Tibial nerve (tissue), 4 donors: ENCODE results near the gene SLC16A8. TPM values are rescaled to one million over a fixed set of nuclear protein-coding genes. Genes with fewer than 3 reads are reported as not detected.

ENCODE experiments used
- DNase-seq, 2 donors: peaks; one replicate each; pipeline ENCODE4 v3.0.0-alpha.2; 2019; ENCODE audit warnings: low spot score in 2 of 2
- H3K27ac ChIP-seq, 4 donors: fragments of 200-600 bp; sonication (generic) in 3 of 4; one replicate each; pipeline ENCODE4 v1.5.1; 2017 to 2019; ENCODE audit warnings: mild to moderate bottlenecking in 1 of 4
- H3K27me3 ChIP-seq, 2 donors: fragments of 200-600 bp; sonication (generic) in 1 of 2; one replicate each; pipeline versions ENCODE4 v1.5.1 to v1.6.0; 2017 to 2019
- H3K36me3 ChIP-seq, 3 donors: fragments of 200-600 bp; sonication (generic); one replicate each; pipeline ENCODE4 v1.5.1; 2018 to 2019
- H3K4me1 ChIP-seq, 4 donors: fragments of 200-600 bp; sonication (generic) in 3 of 4; one replicate each; pipeline ENCODE4 v1.5.1; 2017 to 2019
- H3K4me3 ChIP-seq, 4 donors: fragments of 200-600 bp; sonication (generic) in 3 of 4; one replicate each; pipeline ENCODE4 v1.5.1; 2017 to 2019; ENCODE audit warnings: mild to moderate bottlenecking in 1 of 4, moderate library complexity in 1 of 4
- H3K9me3 ChIP-seq, 4 donors: fragments of 200-600 bp; sonication (generic) in 3 of 4; one replicate each; pipeline ENCODE4 v1.5.1; 2017 to 2019
- CTCF ChIP-seq, 5 experiments: fragments of 200-600 bp in 3 of 5; fragments of 450-650 bp in 2 of 5; sonication (generic) in 3 of 5; IDR thresholded peaks; one replicate each; pipeline ENCODE4 v1.5.1; 2016 to 2019; ENCODE audit warnings: antibody characterized with exemption in 5 of 5, mild to moderate bottlenecking in 3 of 5, moderate library complexity in 2 of 5
- EP300 ChIP-seq, 2 donors: sonication (generic); formaldehyde crosslinking; IDR thresholded peaks; one replicate each; pipeline ENCODE4 v1.6.1; 2017; ENCODE audit warnings: antibody characterized with exemption in 2 of 2, mild to moderate bottlenecking in 1 of 2
- POLR2A ChIP-seq, 2 donors: fragments of 450-650 bp; IDR thresholded peaks; one replicate each; pipeline ENCODE4 v1.6.1; 2017; ENCODE audit warnings: antibody characterized with exemption in 2 of 2, mild to moderate bottlenecking in 2 of 2, moderate library complexity in 2 of 2
- WGBS, 2 donors: methylation state at CpG; one replicate each; pipeline ENCODE4 v1.1.5; 2018; 5-methylcytosine and 5-hydroxymethylcytosine counted together
- total RNA-seq, 4 donors: library from RNA; depleted of rRNA; stranded (reverse); fragments of >200 nt; gene quantifications; one replicate each; pipeline ENCODE4 v1.1.0, GENCODE V29; 2016

Gene SLC16A8
- total RNA-seq, 4 donors from 2014 or later = 0.98 to 1.8 (median 1.4) TPM

- H3K27me3 ChIP-seq = no peaks in the 10 kb centered on the region
- no peak overlapping the region for H3K4me3 ChIP-seq
- H3K27ac ChIP-seq = peak overlapping the region in 1 of 4 donors; percentile 29
- peaks cover 0 to 31% (median 0%) of the 10 kb centered on the region in 3 donors for H3K36me3 ChIP-seq
- 42 to 63% methylated on average over 21 of the region's 32 CpGs for WGBS, 2 donors
- TF ChIP-seq EP300 (IDR thresholded peaks at IDR 0.05) = peak in 1 of 2 donors; percentile 50
- TF ChIP-seq POLR2A (IDR thresholded peaks at IDR 0.05) = no peak
- TF ChIP-seq CTCF (IDR thresholded peaks at IDR 0.05) = peak; percentile 87 to 93 (median 91)
- peak; percentile 78 to 88 for DNase-seq
- H3K9me3 ChIP-seq = no peaks in the 10 kb centered on the region
- peaks cover 0 to 33% (median 7%) of the 10 kb centered on the region in 4 donors for H3K4me1 ChIP-seq
Observed at GRCh38 chr22:38114484-38115398, 30.8 kb upstream of the SLC16A8 start.

GRCh38 chr22:38112381-38112780 is 28.4 kb upstream of the SLC16A8 start:
- Histone ChIP-seq H3K27ac (peak overlapping the region in 1 of 4 donors; percentile 65), H3K27me3 (no peaks in the 10 kb centered on the region), H3K36me3 (peaks cover 0 to 24% (median 0%) of the 10 kb centered on the region in 3 donors), H3K9me3 (no peaks in the 10 kb centered on the region), H3K4me3 (no peak overlapping the region), H3K4me1 (peaks cover 0 to 47% (median 13%) of the 10 kb centered on the region in 4 donors)
- TF ChIP-seq CTCF (IDR thresholded peaks at IDR 0.05) = no peak
- TF ChIP-seq POLR2A (IDR thresholded peaks at IDR 0.05) = no peak
- TF ChIP-seq EP300 (IDR thresholded peaks at IDR 0.05) = no peak
- DNase-seq = no peak
- 69 to 76% methylated on average over 5 to 8 of the region's 22 CpGs for WGBS, 2 donors

GRCh38 chr22:38111925-38112355 is 28.0 kb upstream of the SLC16A8 start:
- Histone ChIP-seq H3K9me3 (no peaks in the 10 kb centered on the region), H3K4me3 (no peak overlapping the region), H3K4me1 (peaks cover 0 to 47% (median 13%) of the 10 kb centered on the region in 4 donors), H3K36me3 (peaks cover 0 to 24% (median 0%) of the 10 kb centered on the region in 3 donors), H3K27ac (peak overlapping the region in 1 of 4 donors; percentile 65), H3K27me3 (no peaks in the 10 kb centered on the region)
- 42 to 48% methylated on average over 8 to 9 of the region's 11 CpGs for WGBS, 2 donors
- no peak for DNase-seq
- TF ChIP-seq POLR2A (IDR thresholded peaks at IDR 0.05) (no peak), CTCF (IDR thresholded peaks at IDR 0.05) (no peak), EP300 (IDR thresholded peaks at IDR 0.05) (no peak)

- DNase-seq = no peak
- Histone ChIP-seq H3K27me3 (no peaks in the 10 kb centered on the region), H3K36me3 (peaks cover 0 to 24% (median 0%) of the 10 kb centered on the region in 3 donors), H3K9me3 (no peaks in the 10 kb centered on the region), H3K27ac (peak overlapping the region in 1 of 4 donors; percentile 65), H3K4me3 (no peak overlapping the region), H3K4me1 (peaks cover 0 to 47% (median 13%) of the 10 kb centered on the region in 4 donors)
- 74 to 77% methylated on average over 24 to 25 of the region's 30 CpGs for WGBS, 2 donors
- TF ChIP-seq EP300 (IDR thresholded peaks at IDR 0.05) (no peak), CTCF (IDR thresholded peaks at IDR 0.05) (no peak), POLR2A (IDR thresholded peaks at IDR 0.05) (no peak)
Observed at GRCh38 chr22:38110863-38111852, 27.2 kb upstream of the SLC16A8 start.
